Colonic mucosa (tissue), 4 donors: ENCODE results near the gene TPM2. TPM values are rescaled to one million over a fixed set of nuclear protein-coding genes. Genes with fewer than 3 reads are reported as not detected.

Experiments
- DNase-seq: peaks from one replicate; pipeline ENCODE4 v3.0.0-alpha.2; 2020
- H3K27ac ChIP-seq: fragments of 200-600 bp; one replicate; pipeline ENCODE4 v1.8.0; 2021
- H3K27me3 ChIP-seq: fragments of 200-600 bp; one replicate; pipeline ENCODE4 v1.8.0; 2021
- H3K36me3 ChIP-seq: fragments of 200-600 bp; one replicate; pipeline ENCODE4 v1.8.0; 2021
- H3K4me1 ChIP-seq: fragments of 200-600 bp; one replicate; pipeline ENCODE4 v1.8.0; 2021; ENCODE audit warnings: mild to moderate bottlenecking
- H3K4me3 ChIP-seq: fragments of 200-600 bp; one replicate; pipeline ENCODE4 v1.8.0; 2021
- H3K9ac ChIP-seq, 2 donors: one replicate each; pipeline ENCODE4 v1.7.0; 2013; ENCODE audit warnings: control low read depth in 2 of 2, low read depth in 2 of 2, low read length in 2 of 2
- H3K9me3 ChIP-seq: fragments of 200-600 bp; one replicate; pipeline ENCODE4 v1.8.0; 2021
- intact Hi-C: fragments of 100-400 bp; cut with DNase I; formaldehyde crosslinking; loops from one replicate; pipeline ENCODE4 v1.14.1; 2022
- total RNA-seq, 2 donors: library from RNA; stranded (reverse); fragmentation: NEBNext Ultra II Directional in 1 of 2; extraction: Animal tissue kit (Norgen Biotek cat#: 25700) in 1 of 2; gene quantifications; one replicate each; pipeline ENCODE4 v1.2.1, GENCODE V29; 2021
- TF ChIP-seq, protein P1 (sequence below): fragments of 200-600 bp; IDR thresholded peaks from one replicate; pipeline ENCODE4 v1.8.0; 2022; ENCODE audit warnings: antibody characterized with exemption, mild to moderate bottlenecking
- donor health status: healthy.
- donor health status: DM: no; HTN: no; CAD: no.
- donor health status: DM: no; HTN: no; CAD: no.

TPM2 gene
- total RNA-seq, 2 donors from 2014 or later = 29.8 to 321 TPM

DNA sequence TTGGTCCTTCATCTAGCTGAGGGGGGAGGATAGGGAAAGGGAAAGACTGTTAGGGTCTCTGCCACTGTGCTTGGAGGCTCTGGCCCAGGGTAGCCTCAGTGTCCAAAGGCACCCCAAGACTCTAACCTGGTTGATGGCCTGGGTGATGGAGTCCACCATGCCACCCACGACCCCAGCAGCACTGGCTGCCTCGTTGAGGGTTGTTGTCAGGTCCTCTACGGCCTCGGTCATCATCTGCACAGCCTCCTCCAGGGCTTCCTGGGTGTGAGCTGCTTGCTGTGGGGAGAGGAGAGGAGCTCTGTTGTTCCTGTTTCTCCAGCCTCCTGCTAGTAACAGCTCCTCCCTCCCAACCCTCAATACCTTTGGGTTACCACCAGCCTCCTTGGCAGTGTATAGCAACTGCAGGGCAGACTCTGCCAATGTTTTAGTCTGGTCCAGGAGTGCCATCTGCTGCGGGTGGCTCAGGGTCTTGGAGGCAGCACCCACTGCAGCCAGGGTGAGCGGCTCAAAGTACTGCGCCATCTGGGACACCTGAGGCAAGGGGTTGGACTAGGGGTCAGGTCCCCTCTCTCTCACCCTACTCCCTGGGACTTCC is 16.2 kb upstream of the TPM2 start:
- Histone ChIP-seq H3K36me3 (peaks cover 66% of the 10 kb centered on the region), H3K9me3 (no peaks in the 10 kb centered on the region), H3K4me1 (no peaks in the 10 kb centered on the region), H3K4me3 (no peak overlapping the region), H3K9ac (no peak overlapping the region), H3K27me3 (no peaks in the 10 kb centered on the region), H3K27ac (no peak overlapping the region)
- no peak for DNase-seq
- intact Hi-C loops = no loop called here
- TF ChIP-seq, protein P1, sequence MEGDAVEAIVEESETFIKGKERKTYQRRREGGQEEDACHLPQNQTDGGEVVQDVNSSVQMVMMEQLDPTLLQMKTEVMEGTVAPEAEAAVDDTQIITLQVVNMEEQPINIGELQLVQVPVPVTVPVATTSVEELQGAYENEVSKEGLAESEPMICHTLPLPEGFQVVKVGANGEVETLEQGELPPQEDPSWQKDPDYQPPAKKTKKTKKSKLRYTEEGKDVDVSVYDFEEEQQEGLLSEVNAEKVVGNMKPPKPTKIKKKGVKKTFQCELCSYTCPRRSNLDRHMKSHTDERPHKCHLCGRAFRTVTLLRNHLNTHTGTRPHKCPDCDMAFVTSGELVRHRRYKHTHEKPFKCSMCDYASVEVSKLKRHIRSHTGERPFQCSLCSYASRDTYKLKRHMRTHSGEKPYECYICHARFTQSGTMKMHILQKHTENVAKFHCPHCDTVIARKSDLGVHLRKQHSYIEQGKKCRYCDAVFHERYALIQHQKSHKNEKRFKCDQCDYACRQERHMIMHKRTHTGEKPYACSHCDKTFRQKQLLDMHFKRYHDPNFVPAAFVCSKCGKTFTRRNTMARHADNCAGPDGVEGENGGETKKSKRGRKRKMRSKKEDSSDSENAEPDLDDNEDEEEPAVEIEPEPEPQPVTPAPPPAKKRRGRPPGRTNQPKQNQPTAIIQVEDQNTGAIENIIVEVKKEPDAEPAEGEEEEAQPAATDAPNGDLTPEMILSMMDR = no peak

DNA sequence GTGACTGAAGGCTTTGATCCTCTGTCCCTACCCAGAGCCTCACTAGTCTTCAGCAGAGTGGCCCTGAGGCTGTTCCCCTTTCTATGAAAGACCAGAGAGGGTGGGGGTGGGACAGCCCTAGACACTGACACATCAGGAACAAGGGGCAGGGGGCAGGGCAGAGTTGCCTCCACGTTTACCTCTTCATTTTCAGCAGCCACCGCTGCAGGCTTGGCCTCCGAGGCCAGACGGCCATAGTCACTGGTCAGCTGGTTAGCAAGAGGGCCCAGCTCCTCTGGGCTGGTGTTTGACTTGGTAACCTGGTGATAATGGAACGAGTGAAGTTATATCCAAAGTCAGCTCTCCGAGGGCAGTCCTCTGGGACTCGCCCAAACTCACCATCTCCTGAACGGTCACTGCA is 15.6 kb upstream of the TPM2 start:
- no peak for DNase-seq
- no peaks in the 10 kb centered on the region for H3K9me3 ChIP-seq
- intact Hi-C loops = no loop called here
- no peak overlapping the region for H3K9ac ChIP-seq
- H3K4me3 ChIP-seq = no peak overlapping the region
- no peaks in the 10 kb centered on the region for H3K4me1 ChIP-seq
- H3K36me3 ChIP-seq = peaks cover 65% of the 10 kb centered on the region
- no peaks in the 10 kb centered on the region for H3K27me3 ChIP-seq
- TF ChIP-seq, protein P1 = no peak
- H3K27ac ChIP-seq = no peak overlapping the region

DNA sequence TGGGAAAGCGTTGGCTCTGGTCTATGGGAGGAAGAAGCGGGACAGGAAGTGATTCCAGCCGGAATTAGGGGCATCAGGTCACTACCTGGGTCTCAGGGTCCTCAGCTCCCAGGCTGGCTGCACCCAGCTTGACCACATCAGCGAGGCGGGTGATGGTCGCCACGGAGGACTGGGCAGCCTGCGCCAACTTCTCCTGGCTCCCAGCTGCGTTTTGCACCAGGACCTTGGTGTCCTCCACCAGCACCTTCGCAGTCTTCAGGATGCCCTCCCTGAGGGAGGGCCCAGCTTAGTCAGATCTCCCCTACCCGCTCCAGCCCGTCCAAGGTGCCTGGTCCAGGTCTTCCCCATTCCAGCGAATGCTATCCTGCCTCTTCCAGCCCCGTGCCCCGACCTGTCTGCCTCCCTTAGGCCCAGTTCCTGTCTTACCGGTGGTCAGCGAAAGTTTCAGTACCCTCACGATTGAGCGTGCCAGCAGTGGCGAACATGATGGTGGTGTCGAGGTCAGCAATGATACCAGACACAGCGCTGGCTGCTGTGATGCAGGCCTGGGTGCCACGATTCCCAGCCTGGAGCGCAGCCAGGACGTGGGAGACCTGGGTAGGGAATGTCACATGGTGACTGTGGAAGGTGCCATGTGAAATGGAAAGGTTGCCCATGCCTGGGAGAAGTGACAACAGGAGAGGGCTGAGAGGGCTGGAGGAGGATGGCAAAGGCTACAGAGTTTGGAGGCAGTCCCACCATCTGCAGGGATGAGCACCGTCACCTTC is 14.4 kb upstream of the TPM2 start:
- Histone ChIP-seq H3K36me3 (peaks cover 73% of the 10 kb centered on the region), H3K4me1 (no peaks in the 10 kb centered on the region), H3K9me3 (no peaks in the 10 kb centered on the region), H3K4me3 (no peak overlapping the region), H3K9ac (no peak overlapping the region), H3K27ac (no peak overlapping the region), H3K27me3 (no peaks in the 10 kb centered on the region)
- TF ChIP-seq, protein P1 = no peak
- intact Hi-C loops = no loop called here
- DNase-seq = no peak

DNA sequence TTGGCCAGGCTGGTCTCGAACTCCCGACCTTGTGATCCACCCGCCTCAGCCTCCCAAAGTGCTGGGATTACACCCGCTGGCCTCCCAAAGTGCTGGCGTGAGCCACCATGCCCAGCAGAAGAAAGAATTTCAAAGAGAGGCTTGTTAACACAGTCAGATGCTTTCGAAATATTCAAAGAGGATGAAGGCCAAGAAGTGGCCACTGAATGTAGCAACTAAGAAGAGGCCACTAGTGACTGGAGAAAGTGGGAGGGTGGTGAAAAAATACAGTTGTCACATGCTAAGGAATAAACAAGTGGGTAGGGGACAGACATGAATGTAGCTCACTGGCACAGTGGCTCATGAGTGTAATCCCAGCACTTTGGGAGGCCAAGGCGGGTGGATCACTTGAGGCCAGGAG is 13.0 kb upstream of the TPM2 start:
- Histone ChIP-seq H3K36me3 (peaks cover 78% of the 10 kb centered on the region), H3K9ac (no peak overlapping the region), H3K27me3 (no peaks in the 10 kb centered on the region), H3K4me1 (no peaks in the 10 kb centered on the region), H3K4me3 (no peak overlapping the region), H3K9me3 (no peaks in the 10 kb centered on the region), H3K27ac (no peak overlapping the region)
- intact Hi-C loops = no loop called here
- DNase-seq = no peak
- TF ChIP-seq, protein P1 = no peak

DNA sequence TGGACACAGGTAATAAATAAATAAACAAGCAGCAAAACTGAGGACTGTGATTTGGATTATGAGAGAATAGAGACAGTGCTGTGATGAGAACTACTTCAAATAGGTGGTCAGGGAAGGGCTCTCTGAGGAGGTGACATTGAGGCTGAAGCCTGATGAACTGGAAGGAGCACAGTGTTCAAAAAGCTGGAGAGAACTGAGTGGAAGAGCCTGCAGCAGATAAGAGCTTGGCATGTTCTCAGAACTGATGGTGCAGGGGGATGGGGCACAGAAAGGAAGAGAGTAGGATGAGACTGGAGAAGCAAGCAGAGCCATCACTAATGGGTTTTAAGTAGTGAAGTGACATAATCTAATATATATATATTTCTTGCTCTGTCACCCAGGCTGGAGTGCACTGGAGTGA is 11.2 kb upstream of the TPM2 start:
- DNase-seq = no peak
- H3K4me3 ChIP-seq = no peak overlapping the region
- no peak overlapping the region for H3K9ac ChIP-seq
- H3K27ac ChIP-seq = no peak overlapping the region
- intact Hi-C loops = no loop called here
- no peaks in the 10 kb centered on the region for H3K4me1 ChIP-seq
- H3K27me3 ChIP-seq = no peaks in the 10 kb centered on the region
- TF ChIP-seq, protein P1 = no peak
- H3K9me3 ChIP-seq = no peaks in the 10 kb centered on the region
- H3K36me3 ChIP-seq = peaks cover 61% of the 10 kb centered on the region
